H1 (cell line): ENCODE measurements around the gene CDC26. TPM values are rescaled to one million over a fixed set of nuclear protein-coding genes. Genes with fewer than 3 reads are reported as not detected.

Experiments used
- ASH2L ChIP-seq: fragments of 200-600, 300-600 bp; sonication (generic); IDR thresholded peaks from one replicate; pipeline ENCODE4 v1.7.1; 2017; ENCODE audit warnings: low read length
- HDAC6 ChIP-seq: IDR thresholded peaks from one replicate; pipeline ENCODE4 v1.7.1; 2012; ENCODE audit warnings: low read depth, mild to moderate bottlenecking, inconsistent platforms, low read length, moderate library complexity
- RAD21 ChIP-seq, 2 experiments: IDR thresholded peaks in 1 of 2; conservative IDR thresholded peaks in 1 of 2; 2 replicates each; pipeline ENCODE4 v1.6.1; 2011; ENCODE audit warnings: low read depth in 2 of 2, low read length in 2 of 2, improper control_type of control experiment in 1 of 2, inconsistent platforms in 1 of 2, mild to moderate bottlenecking in 1 of 2, moderate library complexity in 1 of 2
- SIN3A ChIP-seq, 2 experiments: IDR thresholded peaks in 1 of 2; conservative IDR thresholded peaks in 1 of 2; 2 replicates each; pipeline ENCODE4 v1.6.1; 2011 to 2012; ENCODE audit warnings: low read length in 2 of 2, improper control_type of control experiment in 1 of 2, low read depth in 1 of 2, mild to moderate bottlenecking in 1 of 2
- polyA plus RNA-seq, 7 experiments: library from polyadenylated mRNA; depleted of rRNA in 3 of 7; stranded (reverse) in 5 of 7; unstranded in 2 of 7; fragments of >200 nt in 5 of 7; fragments of 200-250 nt in 2 of 7; gene quantifications; 1 replicate in 5 of 7; 2 replicates in 1 of 7; 4 replicates in 1 of 7; pipeline versions ENCODE4 v1.2.1 to v1.2.3, GENCODE V29; 2011 to 2013; ENCODE audit warnings: missing spikeins in 2 of 7, mixed read lengths in 2 of 7
- total RNA-seq: library from RNA; stranded (reverse); fragmentation: NEBNext Ultra II Directional; extraction: Animal tissue kit (Norgen Biotek cat#: 25700); gene quantifications from 2 replicates; pipeline ENCODE4 v1.2.1, GENCODE V29; 2021

Gene CDC26
- total and polyA plus RNA-seq, 2 of the 8 experiments (the other 6 are each of a cell fraction or from before 2014, with no cell fraction given), result 31.5 to 41.9 TPM

- TF ChIP-seq RAD21 (IDR thresholded peaks at IDR 0.05 in 1 of 2, conservative IDR thresholded peaks at IDR 0.05 in 1 of 2; ENCODE audit: low read depth in 2 of 2, low read length in 2 of 2) (peak; percentile 79 to 80), ASH2L (no peak), HDAC6 (no peak), SIN3A (conservative IDR thresholded peaks at IDR 0.05 in 1 of 2, IDR thresholded peaks at IDR 0.05 in 1 of 2; ENCODE audit: low read depth in 1 of 2, low read length in 2 of 2) (no peak)
Measured at GRCh38 chr9:113309204-113309813, 33.9 kb upstream of the CDC26 start (continued).
